Spinal cord (tissue), 10 donors: Measurements from ENCODE around the gene PEX5L. TPM values are rescaled to one million over a fixed set of nuclear protein-coding genes. Genes with fewer than 3 reads are reported as not detected.

ENCODE experiments used
- DNase-seq, 6 donors: peaks; one replicate each; pipeline versions ENCODE4 v3.0.0 to v3.0.0-alpha.2; 2013 to 2015; ENCODE audit warnings: low spot score in 6 of 6, low read depth in 4 of 6
- H3K27ac ChIP-seq: one replicate; pipeline ENCODE4 v1.5.1; 2013; ENCODE audit warnings: low read depth, low read length, control low read depth
- H3K27me3 ChIP-seq: one replicate; pipeline ENCODE4 v1.6.1; 2013; ENCODE audit warnings: low read length; ENCODE audit not compliant: control insufficient read depth, insufficient read depth
- H3K36me3 ChIP-seq: one replicate; pipeline ENCODE4 v1.6.1; 2013; ENCODE audit warnings: low read length; ENCODE audit not compliant: control insufficient read depth, insufficient read depth
- H3K4me1 ChIP-seq: one replicate; pipeline ENCODE4 v1.6.1; 2013; ENCODE audit warnings: low read length; ENCODE audit not compliant: control insufficient read depth, insufficient read depth
- H3K4me3 ChIP-seq: one replicate; pipeline ENCODE4 v1.5.1; 2013; ENCODE audit warnings: low read depth, low read length, control low read depth
- H3K9me3 ChIP-seq: one replicate; pipeline ENCODE4 v1.6.1; 2013; ENCODE audit warnings: low read length; ENCODE audit not compliant: control insufficient read depth, insufficient read depth
- WGBS: methylation state at CpG from one replicate; pipeline ENCODE4 v1.1.5; 2013; ENCODE audit warnings: missing lambda C conversion rate; ENCODE audit not compliant: insufficient coverage; 5-methylcytosine and 5-hydroxymethylcytosine counted together
- polyA plus RNA-seq, 2 donors: library from polyadenylated mRNA; unstranded; fragments of 120-200 nt; gene quantifications; one replicate each; pipeline ENCODE4 v1.2.1, GENCODE V29; 2013; ENCODE audit not compliant: insufficient read length in 2 of 2
- total RNA-seq, 2 donors: library from RNA; depleted of rRNA in 1 of 2; stranded (reverse); fragments of 120-200 nt in 1 of 2; fragments of >200 nt in 1 of 2; gene quantifications; one replicate each; pipeline versions ENCODE4 v1.2.3 to v1.2.4, GENCODE V29; 2013 to 2014
- donor health status: healthy.

Gene PEX5L
- total and polyA plus RNA-seq, 4 donors, result 11.4 to 39.6 (median 15.3) TPM

GRCh38 chr3:179962629-179963387 lies 73.9 kb downstream of the PEX5L start:
- Histone ChIP-seq H3K27ac (no peak overlapping the region), H3K27me3 (no peaks in the 10 kb centered on the region), H3K4me1 (no peaks in the 10 kb centered on the region), H3K36me3 (no peaks in the 10 kb centered on the region), H3K4me3 (no peak overlapping the region), H3K9me3 (no peaks in the 10 kb centered on the region)
- 80% methylated on average over 1 of the region's 1 CpG for WGBS
- no peak for DNase-seq

GRCh38 chr3:179961703-179962078 lies 75.0 kb downstream of the PEX5L start:
- Histone ChIP-seq H3K36me3 (no peaks in the 10 kb centered on the region), H3K4me3 (no peak overlapping the region), H3K27ac (no peak overlapping the region), H3K27me3 (no peaks in the 10 kb centered on the region), H3K9me3 (no peaks in the 10 kb centered on the region), H3K4me1 (no peaks in the 10 kb centered on the region)
- DNase-seq, result no peak
- 41% methylated on average over 5 of the region's 5 CpGs for WGBS

- 83% methylated on average over 1 of the region's 6 CpGs for WGBS
These were observed 75.5 kb downstream of the PEX5L start for GRCh38 chr3:179961071-179961702.

GRCh38 chr3:179958759-179959158 lies 78.0 kb downstream of the PEX5L start:
- 94% methylated on average over 7 of the region's 9 CpGs for WGBS
- no peak overlapping the region for H3K4me3 ChIP-seq
- no peaks in the 10 kb centered on the region for H3K4me1 ChIP-seq
- no peak for DNase-seq
- H3K27ac ChIP-seq, result no peak overlapping the region
- no peaks in the 10 kb centered on the region for H3K9me3 ChIP-seq
- no peaks in the 10 kb centered on the region for H3K27me3 ChIP-seq
- H3K36me3 ChIP-seq, result no peaks in the 10 kb centered on the region

More at GRCh38 chr3:179961071-179961702, 75.5 kb downstream of the PEX5L start:
- Histone ChIP-seq H3K4me3 (no peak overlapping the region), H3K9me3 (no peaks in the 10 kb centered on the region), H3K27ac (no peak overlapping the region), H3K4me1 (no peaks in the 10 kb centered on the region), H3K36me3 (no peaks in the 10 kb centered on the region), H3K27me3 (no peaks in the 10 kb centered on the region)
- DNase-seq, result no peak

GRCh38 chr3:179958143-179958542 lies 78.6 kb downstream of the PEX5L start:
- Histone ChIP-seq H3K4me3 (no peak overlapping the region), H3K9me3 (no peaks in the 10 kb centered on the region), H3K36me3 (no peaks in the 10 kb centered on the region), H3K27ac (no peak overlapping the region), H3K4me1 (no peaks in the 10 kb centered on the region), H3K27me3 (no peaks in the 10 kb centered on the region)
- 100% methylated on average over 2 of the region's 2 CpGs for WGBS
- DNase-seq, result no peak

GRCh38 chr3:179957264-179957845 lies 79.4 kb downstream of the PEX5L start:
- Histone ChIP-seq H3K27ac (no peak overlapping the region), H3K9me3 (no peaks in the 10 kb centered on the region)

GRCh38 chr3:179956416-179956830 lies 80.3 kb downstream of the PEX5L start:
- WGBS, result 94% methylated on average over 6 of the region's 7 CpGs

More at GRCh38 chr3:179957264-179957845, 79.4 kb downstream of the PEX5L start:
- no peak overlapping the region for H3K4me3 ChIP-seq
- 78% methylated on average over 1 of the region's 2 CpGs for WGBS
- no peaks in the 10 kb centered on the region for H3K4me1 ChIP-seq
- no peak for DNase-seq
- H3K27me3 ChIP-seq, result no peaks in the 10 kb centered on the region
- H3K36me3 ChIP-seq, result no peaks in the 10 kb centered on the region

GRCh38 chr3:179955809-179956208 lies 80.9 kb downstream of the PEX5L start:
- DNase-seq, result no peak
- Histone ChIP-seq H3K9me3 (no peaks in the 10 kb centered on the region), H3K36me3 (no peaks in the 10 kb centered on the region), H3K4me1 (no peaks in the 10 kb centered on the region), H3K27me3 (no peaks in the 10 kb centered on the region), H3K4me3 (no peak overlapping the region), H3K27ac (no peak overlapping the region)
- WGBS, result no CpG with 5 or more reads among the region's 3 CpGs

More at GRCh38 chr3:179956416-179956830, 80.3 kb downstream of the PEX5L start:
- DNase-seq, result no peak
- no peaks in the 10 kb centered on the region for H3K4me1 ChIP-seq
- no peaks in the 10 kb centered on the region for H3K9me3 ChIP-seq
- no peak overlapping the region for H3K27ac ChIP-seq
- no peak overlapping the region for H3K4me3 ChIP-seq
- H3K27me3 ChIP-seq, result no peaks in the 10 kb centered on the region
- H3K36me3 ChIP-seq, result no peaks in the 10 kb centered on the region

- H3K9me3 ChIP-seq, result no peaks in the 10 kb centered on the region
- no peak overlapping the region for H3K4me3 ChIP-seq
- no peaks in the 10 kb centered on the region for H3K27me3 ChIP-seq
- no peak for DNase-seq
- no peak overlapping the region for H3K27ac ChIP-seq
- no peaks in the 10 kb centered on the region for H3K36me3 ChIP-seq
- no CpG with 5 or more reads among the region's 5 CpGs for WGBS
- H3K4me1 ChIP-seq, result no peaks in the 10 kb centered on the region
These were observed 81.5 kb downstream of the PEX5L start for GRCh38 chr3:179955286-179955685.
